HepG2 (cell line): Measurements from ENCODE around the gene KCNC2. TPM values are rescaled to one million over a fixed set of nuclear protein-coding genes. Genes with fewer than 3 reads are reported as not detected.

ENCODE experiments used
- ATAC-seq: fragments of 200-7000 bp; cut with Tn5 transposase; 3 replicates; pipeline ENCODE4 v1.9.1; 2020; ENCODE audit warnings: mild to moderate bottlenecking, moderate library complexity
- BruUV-seq: library from RNA; stranded (reverse); fragments of 400-500 nt; replicated peaks from 2 replicates; lab custom pipeline; 2021; lab: Mats Ljungman, UMichigan
- CTCF ChIA-PET: fragments of 300-600 bp; formaldehyde crosslinking; extraction: SDS; loops from one replicate; lab custom pipeline; 2021; ENCODE audit warnings: low total read pairs, inconsistent platforms, low intra/inter-chr PET ratio; lab: Yijun Ruan, JAX
- POLR2A ChIA-PET: fragments of 350-600 bp; sonication (Branson Sonifier 250); formaldehyde crosslinking; loops from one replicate; lab custom pipeline; 2020; ENCODE audit warnings: antibody characterized with exemption, inconsistent platforms; lab: Yijun Ruan, JAX
- DNase-seq: peaks from one replicate; pipeline ENCODE4 v3.0.0-alpha.2; 2015; ENCODE audit warnings: low spot score
- FAIRE-seq: peaks from 3 replicates; lab custom pipeline; 2011; peaks lifted over from hg19 to GRCh38; lab: Jason Lieb, UNC
- H2AFZ ChIP-seq: one replicate; pipeline ENCODE4 v1.6.1; 2011; ENCODE audit warnings: low read length, inconsistent platforms
- H3K27ac ChIP-seq: fragments of 300-600 bp; 3 replicates; pipeline ENCODE4 v1.8.0; 2011; ENCODE audit warnings: mixed run types, mild to moderate bottlenecking, mixed read lengths, low read length, inconsistent platforms; ENCODE audit not compliant: insufficient read depth; ENCODE audit errors: extremely low read length
- H3K27me3 ChIP-seq, 2 experiments: fragments of 200-600 bp in 1 of 2; 2 replicates in 1 of 2; 3 replicates in 1 of 2; pipeline versions ENCODE4 v1.6.0 to v1.8.0; 2011; ENCODE audit warnings: low read length in 2 of 2, mild to moderate bottlenecking in 2 of 2, moderate library complexity in 2 of 2, inconsistent platforms in 1 of 2; ENCODE audit not compliant: insufficient read depth in 2 of 2, control insufficient read depth in 1 of 2
- H3K36me3 ChIP-seq, 2 experiments: fragments of 200-600 bp in 1 of 2; replicated peaks in 1 of 2; 2 replicates in 1 of 2; 3 replicates in 1 of 2; pipeline versions ENCODE4 v1.5.1 to v1.8.0; 2011; ENCODE audit warnings: low read length in 2 of 2, inconsistent platforms in 1 of 2; ENCODE audit not compliant: insufficient read depth in 2 of 2, control insufficient read depth in 1 of 2
- H3K4me1 ChIP-seq: 2 replicates; pipeline ENCODE4 v1.5.1; 2012; ENCODE audit warnings: low read length, inconsistent platforms; ENCODE audit not compliant: insufficient read depth
- H3K4me2 ChIP-seq: 2 replicates; pipeline ENCODE4 v1.6.0; 2011; ENCODE audit warnings: low read depth, low read length, inconsistent platforms
- H3K4me3 ChIP-seq, 3 experiments: fragments of 200-600 bp in 1 of 3; sonication (generic), shearing (Covaris generic) in 1 of 3; replicated peaks in 1 of 3; 2 replicates each; pipeline ENCODE4 v1.5.1; 2011 to 2016; ENCODE audit warnings: low read length in 3 of 3, inconsistent platforms in 2 of 3, low read depth in 2 of 3, mild to moderate bottlenecking in 2 of 3, control low read depth in 1 of 3, mixed read lengths in 1 of 3; ENCODE audit not compliant: insufficient read depth in 1 of 3
- H3K79me2 ChIP-seq: one replicate; pipeline ENCODE4 v1.6.1; 2011; ENCODE audit warnings: low read length, inconsistent platforms; ENCODE audit not compliant: insufficient read depth
- H3K9ac ChIP-seq: 2 replicates; pipeline ENCODE4 v1.6.0; 2011; ENCODE audit warnings: mild to moderate bottlenecking, low read depth, low read length, inconsistent platforms; ENCODE audit not compliant: insufficient read depth
- H3K9me3 ChIP-seq: 2 replicates; pipeline ENCODE4 v1.5.1; 2012; ENCODE audit warnings: mild to moderate bottlenecking, low read length
- H4K20me1 ChIP-seq: 2 replicates; pipeline ENCODE4 v1.6.0; 2011; ENCODE audit warnings: inconsistent platforms, mild to moderate bottlenecking, low read length, moderate library complexity; ENCODE audit not compliant: insufficient read depth
- CEBPB ChIP-seq: IDR thresholded peaks from 2 replicates; pipeline ENCODE4 v1.6.1; 2011; ENCODE audit warnings: low read depth, low read length, improper control_type of control experiment, borderline replicate concordance
- FOXJ3 ChIP-seq: sonication (generic); formaldehyde crosslinking; IDR thresholded peaks from 2 replicates; pipeline ENCODE4 v1.4.0; 2020; ENCODE audit warnings: missing genetic modification reagents, mild to moderate bottlenecking, borderline replicate concordance
- HMG20B ChIP-seq: conservative IDR thresholded peaks from 2 replicates; pipeline ENCODE4 v1.6.1; 2016; ENCODE audit warnings: missing genetic modification reagents, missing compliant biosample characterization
- MAFK ChIP-seq, 2 experiments: IDR thresholded peaks in 1 of 2; conservative IDR thresholded peaks in 1 of 2; 2 replicates each; pipeline ENCODE4 v1.6.1; 2011; ENCODE audit warnings: improper control_type of control experiment in 2 of 2, low read length in 2 of 2
- NFYB ChIP-seq: sonication (generic); formaldehyde crosslinking; IDR thresholded peaks from 2 replicates; pipeline ENCODE4 v1.4.0; 2020; ENCODE audit warnings: missing genetic modification reagents
- THAP7 ChIP-seq: sonication (generic); formaldehyde crosslinking; IDR thresholded peaks from 2 replicates; pipeline ENCODE4 v1.8.1; 2023; ENCODE audit warnings: mild to moderate bottlenecking, missing genetic modification reagents
- ZFYVE20 ChIP-seq: sonication (generic); formaldehyde crosslinking; IDR thresholded peaks from 2 replicates; pipeline ENCODE4 v1.8.0; 2023; ENCODE audit warnings: low read depth, mild to moderate bottlenecking, moderate library complexity, missing genetic modification reagents, borderline replicate concordance
- WGBS: methylation state at CpG from one replicate; pipeline ENCODE4 v1.1.6; 2017; ENCODE audit warnings: low lambda C conversion rate; 5-methylcytosine and 5-hydroxymethylcytosine counted together
- in situ Hi-C: cut with HindIII; loops from 2 replicates; pipeline ENCODE4 v1.10.0; 2017; ENCODE audit warnings: low pct_unique_long_range_greater_than_20kb; ENCODE audit not compliant: extremely low pct_ligation_motif_present
- intact Hi-C: fragments of 100-400 bp; cut with micrococcal nuclease; formaldehyde crosslinking; loops from one replicate; pipeline ENCODE4 v1.10.0; 2022; ENCODE audit not compliant: unreplicated experiment
- polyA plus RNA-seq, 8 experiments: library from polyadenylated mRNA; depleted of rRNA in 3 of 8; stranded (reverse) in 7 of 8; unstranded in 1 of 8; fragments of >200 nt; fragmentation: Illumina TruSeq in 4 of 8; extraction: Trizol in 4 of 8; gene quantifications; 2 replicates each; pipeline versions ENCODE4 v1.2.1 to v1.2.3, GENCODE V29; 2011 to 2016; ENCODE audit warnings: low read depth in 4 of 8, missing spikeins in 1 of 8, mixed read lengths in 1 of 8; ENCODE audit not compliant: insufficient read depth in 1 of 8
- total RNA-seq, 5 experiments: library from RNA; depleted of rRNA; stranded (reverse); fragments of >200 nt; fragmentation: Illumina TruSeq; extraction: Trizol; gene quantifications; 2 replicates each; pipeline ENCODE4 v1.2.3, GENCODE V29; 2016; ENCODE audit warnings: low read depth in 1 of 5
- TF ChIP-seq, protein P1 (sequence below): sonication (generic); formaldehyde crosslinking; IDR thresholded peaks from 2 replicates; pipeline ENCODE4 v1.4.0; 2020; ENCODE audit warnings: missing genetic modification reagents, borderline replicate concordance
- TF ChIP-seq, protein P2 (sequence below): sonication (generic); formaldehyde crosslinking; IDR thresholded peaks from 2 replicates; pipeline ENCODE4 v1.5.1; 2020; ENCODE audit warnings: missing genetic modification reagents, mild to moderate bottlenecking, borderline replicate concordance
- TF ChIP-seq, protein P3 (sequence below): sonication (generic); formaldehyde crosslinking; IDR thresholded peaks from 2 replicates; pipeline ENCODE4 v1.4.0; 2020; ENCODE audit warnings: missing genetic modification reagents, borderline replicate concordance

The KCNC2 gene
- total and polyA plus RNA-seq, 2 of the 13 experiments (the other 11 are each of a cell fraction or from before 2014, with no cell fraction given): not detected

GRCh38 chr12:75239987-75240386 lies 30.3 kb upstream of the KCNC2 start:
- Histone ChIP-seq H3K4me2 (no peak overlapping the region), H3K4me3 (no peak overlapping the region), H3K9ac (no peak overlapping the region), H3K79me2 (no peaks in the 10 kb centered on the region), H4K20me1 (no peaks in the 10 kb centered on the region), H3K27me3 (no peaks in the 10 kb centered on the region), H3K36me3 (no peaks in the 10 kb centered on the region), H3K27ac (no peak overlapping the region), H2AFZ (no peak overlapping the region), H3K4me1 (no peaks in the 10 kb centered on the region)
- POLR2A ChIA-PET: no interaction called here
- in situ Hi-C loops (no loop called here), intact Hi-C loops (no loop called here)
- ATAC-seq (no peak), DNase-seq (no peak), FAIRE-seq (no peak)
- CTCF ChIA-PET: no interaction called here
- BruUV-seq: no TSS peak
- TF ChIP-seq FOXJ3 (CRISPR knock-in tag): no peak
- TF ChIP-seq, all 625 proteins: peak for 0
- H3K9me3 ChIP-seq: no peaks in the 10 kb centered on the region

- H3K4me2 ChIP-seq: no peak overlapping the region
- H3K4me3 ChIP-seq: no peak overlapping the region
- H3K36me3 ChIP-seq: no peaks in the 10 kb centered on the region
- no peaks in the 10 kb centered on the region for H3K79me2 ChIP-seq
- CTCF ChIA-PET: no interaction called here
- H2AFZ ChIP-seq: no peak overlapping the region
- FAIRE-seq (no peak), ATAC-seq (no peak), DNase-seq (no peak)
- H3K27ac ChIP-seq: no peak overlapping the region
- H3K4me1 ChIP-seq: no peaks in the 10 kb centered on the region
- H3K27me3 ChIP-seq: no peaks in the 10 kb centered on the region; a peak in 1 of 5 replicates
- no TSS peak for BruUV-seq
- no peak overlapping the region for H3K9ac ChIP-seq
- in situ Hi-C loops (no loop called here), intact Hi-C loops (no loop called here)
- POLR2A ChIA-PET: no interaction called here
- no peaks in the 10 kb centered on the region for H3K9me3 ChIP-seq
- H4K20me1 ChIP-seq: no peaks in the 10 kb centered on the region
- 0% methylated on average over 1 of the region's 1 CpG for WGBS
- TF ChIP-seq NFYB (CRISPR knock-in tag): no peak
- TF ChIP-seq CEBPB: no peak
- no peak for TF ChIP-seq MAFK (conservative IDR thresholded peaks at IDR 0.05 in 1 of 2, IDR thresholded peaks at IDR 0.05 in 1 of 2; ENCODE audit: low read length in 2 of 2)
- TF ChIP-seq, protein P1, sequence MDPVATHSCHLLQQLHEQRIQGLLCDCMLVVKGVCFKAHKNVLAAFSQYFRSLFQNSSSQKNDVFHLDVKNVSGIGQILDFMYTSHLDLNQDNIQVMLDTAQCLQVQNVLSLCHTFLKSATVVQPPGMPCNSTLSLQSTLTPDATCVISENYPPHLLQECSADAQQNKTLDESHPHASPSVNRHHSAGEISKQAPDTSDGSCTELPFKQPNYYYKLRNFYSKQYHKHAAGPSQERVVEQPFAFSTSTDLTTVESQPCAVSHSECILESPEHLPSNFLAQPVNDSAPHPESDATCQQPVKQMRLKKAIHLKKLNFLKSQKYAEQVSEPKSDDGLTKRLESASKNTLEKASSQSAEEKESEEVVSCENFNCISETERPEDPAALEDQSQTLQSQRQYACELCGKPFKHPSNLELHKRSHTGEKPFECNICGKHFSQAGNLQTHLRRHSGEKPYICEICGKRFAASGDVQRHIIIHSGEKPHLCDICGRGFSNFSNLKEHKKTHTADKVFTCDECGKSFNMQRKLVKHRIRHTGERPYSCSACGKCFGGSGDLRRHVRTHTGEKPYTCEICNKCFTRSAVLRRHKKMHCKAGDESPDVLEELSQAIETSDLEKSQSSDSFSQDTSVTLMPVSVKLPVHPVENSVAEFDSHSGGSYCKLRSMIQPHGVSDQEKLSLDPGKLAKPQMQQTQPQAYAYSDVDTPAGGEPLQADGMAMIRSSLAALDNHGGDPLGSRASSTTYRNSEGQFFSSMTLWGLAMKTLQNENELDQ: no peak
- TF ChIP-seq, protein P2, sequence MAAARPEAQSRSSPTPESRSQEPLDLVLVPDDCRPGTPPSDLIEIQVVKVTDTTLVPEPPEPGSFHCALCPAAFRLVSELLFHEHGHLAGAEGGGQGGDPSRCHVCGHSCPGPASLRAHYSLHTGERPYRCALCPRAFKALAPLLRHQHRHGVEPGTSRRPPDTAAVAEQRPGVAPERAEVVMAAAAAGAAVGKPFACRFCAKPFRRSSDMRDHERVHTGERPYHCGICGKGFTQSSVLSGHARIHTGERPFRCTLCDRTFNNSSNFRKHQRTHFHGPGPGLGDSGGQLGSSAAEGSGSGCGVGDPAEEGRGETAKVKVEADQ (CRISPR knock-in tag): no peak
- TF ChIP-seq, protein P3, sequence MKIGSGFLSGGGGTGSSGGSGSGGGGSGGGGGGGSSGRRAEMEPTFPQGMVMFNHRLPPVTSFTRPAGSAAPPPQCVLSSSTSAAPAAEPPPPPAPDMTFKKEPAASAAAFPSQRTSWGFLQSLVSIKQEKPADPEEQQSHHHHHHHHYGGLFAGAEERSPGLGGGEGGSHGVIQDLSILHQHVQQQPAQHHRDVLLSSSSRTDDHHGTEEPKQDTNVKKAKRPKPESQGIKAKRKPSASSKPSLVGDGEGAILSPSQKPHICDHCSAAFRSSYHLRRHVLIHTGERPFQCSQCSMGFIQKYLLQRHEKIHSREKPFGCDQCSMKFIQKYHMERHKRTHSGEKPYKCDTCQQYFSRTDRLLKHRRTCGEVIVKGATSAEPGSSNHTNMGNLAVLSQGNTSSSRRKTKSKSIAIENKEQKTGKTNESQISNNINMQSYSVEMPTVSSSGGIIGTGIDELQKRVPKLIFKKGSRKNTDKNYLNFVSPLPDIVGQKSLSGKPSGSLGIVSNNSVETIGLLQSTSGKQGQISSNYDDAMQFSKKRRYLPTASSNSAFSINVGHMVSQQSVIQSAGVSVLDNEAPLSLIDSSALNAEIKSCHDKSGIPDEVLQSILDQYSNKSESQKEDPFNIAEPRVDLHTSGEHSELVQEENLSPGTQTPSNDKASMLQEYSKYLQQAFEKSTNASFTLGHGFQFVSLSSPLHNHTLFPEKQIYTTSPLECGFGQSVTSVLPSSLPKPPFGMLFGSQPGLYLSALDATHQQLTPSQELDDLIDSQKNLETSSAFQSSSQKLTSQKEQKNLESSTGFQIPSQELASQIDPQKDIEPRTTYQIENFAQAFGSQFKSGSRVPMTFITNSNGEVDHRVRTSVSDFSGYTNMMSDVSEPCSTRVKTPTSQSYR (CRISPR knock-in tag): no peak
- TF ChIP-seq HMG20B (CRISPR knock-in tag): no peak
- TF ChIP-seq THAP7 (CRISPR knock-in tag): no peak
- TF ChIP-seq ZFYVE20: no peak
Observed at GRCh38 chr12:75236206-75236605, 26.6 kb upstream of the KCNC2 start.
